ENCODE data around the gene SPNS2.

SPNS2 gene

DNA sequence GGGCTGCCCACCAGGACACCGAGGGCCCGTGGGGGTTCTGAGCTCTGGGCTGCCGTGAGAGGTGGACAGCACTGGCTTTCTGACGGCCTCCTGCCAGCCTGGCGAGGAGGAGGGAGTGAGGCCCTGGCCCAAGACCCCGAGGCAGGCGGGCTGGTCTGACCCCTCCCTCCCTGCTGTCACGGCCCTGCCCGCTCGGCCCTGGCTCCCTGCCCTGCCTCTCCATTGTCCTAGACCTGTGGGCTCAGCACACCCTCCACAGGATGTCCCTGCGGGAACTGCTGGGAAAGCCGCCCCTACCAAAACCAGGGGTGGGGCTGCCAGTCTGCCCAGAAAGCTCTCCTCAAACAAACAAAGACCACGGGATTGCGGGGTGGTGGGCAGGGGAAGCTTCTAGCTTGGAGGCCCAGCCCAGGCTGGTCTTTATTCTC lies 20.7 kb downstream of the SPNS2 start:
- no peak for DNase-seq (ENCODE audit: low read depth in 1 of 2, low spot score in 1 of 2)

DNA sequence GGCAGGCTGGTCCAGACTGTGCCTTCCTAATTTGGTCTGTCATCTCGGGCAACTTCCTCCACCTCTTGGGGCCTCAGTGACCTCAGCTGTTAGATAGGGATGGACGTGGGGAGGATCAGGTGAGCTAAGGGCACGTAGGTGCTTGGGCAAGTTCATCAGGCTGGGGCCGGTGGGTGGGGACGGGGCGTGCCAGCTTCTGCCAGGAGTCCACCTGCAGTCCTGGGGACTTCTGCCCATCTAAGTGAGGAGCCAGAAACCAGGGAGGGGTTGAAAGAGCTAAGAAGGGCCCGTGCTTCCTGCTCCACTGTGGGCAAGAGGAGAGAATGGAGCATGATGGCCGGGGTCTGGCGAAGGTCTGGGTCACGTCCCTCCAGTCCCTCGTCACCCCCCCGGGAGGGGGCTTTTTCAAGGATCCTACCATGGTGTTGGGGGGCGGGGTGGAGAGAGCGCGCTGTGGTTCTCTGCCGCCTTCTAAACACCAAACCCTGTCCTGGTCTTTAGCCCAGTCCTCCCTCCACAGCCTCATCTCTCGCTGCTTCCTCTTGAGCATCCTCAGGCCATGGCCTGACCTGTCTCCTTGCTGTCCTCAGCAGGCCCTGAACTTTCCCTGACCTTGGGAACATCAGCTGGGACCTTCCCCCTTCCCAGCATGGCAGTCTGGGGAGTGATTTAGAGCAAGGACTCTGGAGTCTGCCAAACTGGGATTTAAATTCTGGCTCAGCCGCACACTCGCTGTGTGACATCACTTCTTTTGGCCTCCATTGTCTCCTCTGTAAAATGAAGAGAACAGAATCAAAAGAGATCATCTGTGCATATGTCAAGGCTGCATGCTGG lies 21.6 kb downstream of the SPNS2 start:
- no peak for DNase-seq (ENCODE audit: low read depth in 1 of 2, low spot score in 1 of 2)

DNA sequence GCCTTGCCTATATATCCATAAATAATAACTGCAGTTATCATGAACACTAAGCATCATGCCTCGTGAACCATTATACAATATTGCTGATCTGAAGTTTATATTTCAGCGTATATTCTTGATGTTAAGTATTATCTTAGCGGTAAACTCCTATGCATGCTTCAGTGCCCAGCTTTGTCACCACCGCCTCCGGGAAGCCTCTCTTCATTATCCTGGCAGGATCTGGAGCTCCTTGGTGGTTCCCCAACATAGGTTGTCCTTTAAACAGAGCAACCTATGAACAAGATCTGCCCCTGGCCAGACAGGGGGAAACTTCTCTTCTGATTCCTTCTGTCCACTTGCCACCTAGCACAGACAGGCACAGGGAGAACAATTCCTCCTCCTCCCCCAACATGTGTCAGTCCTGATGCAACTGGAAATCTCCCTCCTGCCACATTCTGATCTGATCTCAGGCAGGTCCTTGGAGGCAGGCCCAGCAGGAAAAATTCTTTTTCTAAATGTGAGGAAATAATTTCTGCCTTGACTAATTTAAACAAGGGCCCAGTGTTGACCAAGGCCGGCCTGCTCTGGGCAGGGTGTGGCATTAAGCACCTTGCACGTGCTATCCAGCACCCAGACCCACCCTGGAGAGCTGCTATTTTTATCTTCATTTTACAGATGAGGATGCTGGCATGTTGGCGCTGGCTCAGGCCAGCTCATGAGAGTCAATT lies 22.4 kb downstream of the SPNS2 start:
- no peak for DNase-seq (ENCODE audit: low read depth in 1 of 2, low spot score in 1 of 2)

DNA sequence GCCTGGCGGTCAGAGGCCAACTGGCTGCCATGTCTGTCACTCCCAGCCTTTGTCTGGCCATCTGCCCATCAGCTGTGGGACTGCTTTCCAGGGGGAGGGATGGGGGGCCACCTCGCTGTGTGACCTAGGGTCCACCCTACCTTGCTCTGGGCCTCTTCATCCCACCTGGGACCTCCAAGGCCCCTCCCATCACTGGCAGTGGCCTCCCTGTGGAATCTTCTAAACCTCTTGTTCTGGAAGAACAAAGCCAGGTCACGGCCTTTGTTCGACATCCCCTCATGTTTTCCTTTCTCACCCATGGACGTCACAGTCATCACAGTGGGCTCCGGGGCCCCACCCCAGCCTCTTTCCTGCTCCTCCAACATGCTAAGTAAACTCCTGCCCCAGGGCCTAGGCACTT lies 24.0 kb downstream of the SPNS2 start:
- DNase-seq (ENCODE audit: low read depth in 1 of 2, low spot score in 1 of 2), result no peak

DNA sequence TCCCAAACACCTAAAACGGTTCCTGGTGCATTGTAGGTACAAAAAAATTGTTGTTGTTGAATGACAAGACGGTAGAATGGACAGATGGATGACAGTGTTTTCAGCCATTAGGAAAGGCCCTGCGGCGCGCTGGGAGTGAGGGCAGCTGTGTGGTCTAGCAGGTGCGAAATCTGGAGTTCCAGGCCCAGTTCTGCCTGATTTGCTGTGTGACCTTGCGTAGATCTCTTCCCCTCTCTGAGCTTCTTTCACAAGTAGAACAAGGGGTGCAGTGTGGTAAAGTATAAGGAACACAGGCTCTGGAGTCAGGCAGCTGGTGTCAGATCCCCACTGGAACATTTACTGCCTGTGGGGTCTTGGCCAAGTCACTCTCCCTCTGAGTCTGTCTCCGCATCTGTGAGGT lies 25.3 kb downstream of the SPNS2 start:
- no peak for DNase-seq (ENCODE audit: low read depth in 1 of 2, low spot score in 1 of 2)

DNA sequence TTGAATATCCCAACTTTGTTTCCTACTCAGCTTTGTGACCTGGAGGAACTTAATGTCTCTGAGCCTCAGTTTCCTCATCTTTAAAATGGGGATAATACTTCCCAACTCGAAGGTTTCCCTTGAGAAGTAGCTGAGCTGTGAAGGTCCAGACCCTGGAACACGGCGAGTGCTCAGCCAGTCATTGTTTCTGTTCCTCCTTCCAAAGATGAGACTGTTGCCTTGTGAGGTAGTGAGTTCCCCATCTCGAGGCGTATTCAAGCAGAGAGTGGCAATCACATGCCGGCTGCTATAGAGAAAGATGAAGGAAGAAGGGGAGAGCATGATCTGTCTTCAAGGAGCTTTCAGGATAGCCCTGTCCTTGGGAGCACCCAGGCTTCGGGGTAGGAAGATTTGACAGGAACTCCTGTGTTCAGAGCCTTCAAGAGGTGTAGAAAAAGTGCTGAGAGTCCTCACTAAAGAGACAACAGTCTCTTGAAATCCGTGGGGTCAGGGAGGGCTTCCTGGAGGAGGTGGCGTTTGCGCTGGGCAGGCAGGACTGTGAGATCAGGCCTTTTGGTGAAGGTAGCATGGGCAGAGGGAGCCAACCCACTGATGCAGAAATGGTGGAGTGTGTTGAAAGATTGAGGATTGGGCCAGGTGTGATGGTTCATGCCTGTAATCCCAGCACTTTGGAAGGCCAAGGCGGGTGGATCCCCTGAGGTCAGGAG lies 27.2 kb downstream of the SPNS2 start:
- no peak for DNase-seq (ENCODE audit: low read depth in 1 of 2, low spot score in 1 of 2)

DNA sequence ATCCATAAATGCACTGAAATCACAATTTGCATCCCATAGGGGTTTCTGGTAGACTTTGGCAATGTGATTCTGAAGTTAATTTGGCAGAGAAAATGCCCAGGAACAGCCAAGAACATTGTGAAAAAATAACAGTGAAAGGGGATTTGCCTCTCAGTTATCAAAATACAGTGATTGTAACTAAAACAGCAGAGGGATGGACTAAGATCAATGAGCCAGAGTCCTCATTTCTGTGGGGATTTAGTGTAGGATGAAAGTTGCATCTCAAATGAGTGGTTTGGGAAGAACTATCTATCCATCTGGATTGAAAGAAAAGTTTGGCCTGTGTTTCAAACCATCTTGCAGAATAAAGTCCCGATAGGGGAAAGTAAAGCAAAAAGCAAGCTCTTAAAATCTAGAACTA lies 28.5 kb downstream of the SPNS2 start:
- DNase-seq (ENCODE audit: low read depth in 1 of 2, low spot score in 1 of 2), result no peak

DNA sequence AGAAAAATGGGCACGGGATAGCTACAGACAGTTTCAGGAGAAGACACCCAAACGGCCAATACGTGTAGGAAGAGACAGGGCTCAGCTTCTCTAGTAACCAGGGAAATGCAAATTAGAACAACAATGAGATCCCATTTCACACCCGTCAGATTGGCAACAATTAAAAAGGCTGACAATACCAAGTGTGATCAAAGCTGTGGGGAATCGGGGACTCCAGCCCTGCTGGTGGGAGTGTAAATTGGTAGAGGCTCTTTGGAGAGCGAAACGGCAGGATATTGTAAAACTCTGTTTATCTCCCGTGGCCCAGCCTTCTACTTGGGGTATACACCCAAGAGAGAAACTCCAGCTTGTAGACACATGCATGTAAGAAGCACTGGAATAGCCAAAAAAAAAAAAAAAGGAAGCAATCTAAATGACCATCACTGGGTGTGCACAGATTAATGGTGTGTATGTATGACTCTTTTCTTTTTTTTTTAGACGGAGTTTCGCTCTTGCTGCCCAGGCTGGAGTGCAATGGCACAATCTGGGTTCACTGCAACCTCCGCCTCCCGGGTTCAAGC lies 29.0 kb downstream of the SPNS2 start:
- DNase-seq (ENCODE audit: low read depth in 1 of 2, low spot score in 1 of 2), result no peak

DNA sequence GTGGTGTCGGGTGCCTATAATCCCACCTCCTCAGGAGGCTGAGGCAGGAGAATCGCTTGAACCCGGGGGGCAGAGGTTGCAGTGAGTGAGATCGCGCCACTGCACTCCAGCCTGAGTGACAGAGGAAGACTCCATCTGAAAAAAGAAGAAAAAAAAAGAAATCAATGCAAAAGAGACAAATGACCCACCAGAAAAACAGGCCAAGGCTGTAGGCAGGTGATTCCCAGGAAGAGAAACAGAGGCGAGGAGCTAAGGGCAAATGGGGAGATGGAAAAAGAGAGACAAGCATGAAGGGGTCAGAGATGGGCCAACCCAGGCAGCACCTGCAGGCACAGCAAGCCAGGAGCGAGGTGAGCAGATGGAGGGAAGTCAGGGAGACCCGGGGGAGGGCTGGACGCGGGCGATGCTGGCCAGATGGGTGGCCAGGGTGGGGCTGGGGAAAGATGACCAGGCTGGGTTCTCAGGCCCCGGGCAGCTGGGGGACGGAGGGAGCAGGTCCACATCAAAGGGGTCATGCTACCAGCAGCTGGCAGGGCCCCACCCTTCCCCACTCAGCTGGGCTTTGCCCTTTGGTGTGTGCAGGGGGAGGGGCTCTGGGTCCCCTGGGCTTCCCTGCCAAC lies 31.0 kb downstream of the SPNS2 start:
- DNase-seq (ENCODE audit: low read depth in 1 of 2, low spot score in 1 of 2), result no peak

DNA sequence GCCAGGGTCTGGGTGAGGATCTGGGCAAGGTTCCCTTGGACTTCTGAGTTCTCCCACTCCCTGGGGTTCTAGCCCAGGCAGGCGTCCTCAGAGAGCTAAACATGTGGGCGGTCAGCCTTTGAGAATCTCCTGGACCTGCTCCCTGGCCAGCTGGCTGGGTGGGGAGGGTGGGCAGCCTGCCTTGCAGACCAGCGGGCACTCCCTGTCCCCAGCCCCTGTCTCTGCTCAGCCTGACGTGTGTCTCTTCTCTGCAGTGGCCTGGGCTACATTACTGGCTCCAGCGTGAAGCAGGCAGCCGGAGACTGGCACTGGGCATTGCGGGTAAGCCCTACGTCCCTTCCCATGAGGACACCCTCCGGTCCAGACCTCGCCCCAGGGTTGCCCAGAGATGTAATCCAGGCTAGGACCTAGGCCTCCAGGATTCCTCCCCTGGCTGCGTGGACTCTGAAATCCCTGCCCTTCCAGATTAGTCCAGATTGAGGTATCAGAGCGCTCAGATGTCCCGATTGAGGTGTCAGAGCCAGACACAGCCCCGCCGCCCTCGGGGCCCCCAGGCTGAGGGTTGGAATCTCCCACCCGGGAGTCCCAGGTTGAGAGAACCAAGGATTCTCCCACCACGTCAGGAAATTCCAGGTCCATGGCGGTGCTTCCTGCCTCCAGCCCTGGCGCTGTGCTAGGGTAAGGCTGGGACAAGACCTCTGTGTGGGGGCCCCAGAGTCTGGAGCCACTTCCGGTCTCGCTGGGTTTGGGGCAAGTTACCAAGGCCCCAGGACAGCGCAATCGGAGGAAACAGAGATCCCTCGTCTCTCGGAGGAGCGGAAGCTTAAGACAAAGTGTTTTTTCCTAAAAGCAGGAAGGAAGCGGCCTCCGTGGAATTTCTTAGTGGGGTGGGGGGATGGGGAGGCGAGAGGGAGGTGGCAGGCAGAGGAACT lies 32.4 kb downstream of the SPNS2 start:
- no peak for DNase-seq (ENCODE audit: low read depth in 1 of 2, low spot score in 1 of 2)

DNA sequence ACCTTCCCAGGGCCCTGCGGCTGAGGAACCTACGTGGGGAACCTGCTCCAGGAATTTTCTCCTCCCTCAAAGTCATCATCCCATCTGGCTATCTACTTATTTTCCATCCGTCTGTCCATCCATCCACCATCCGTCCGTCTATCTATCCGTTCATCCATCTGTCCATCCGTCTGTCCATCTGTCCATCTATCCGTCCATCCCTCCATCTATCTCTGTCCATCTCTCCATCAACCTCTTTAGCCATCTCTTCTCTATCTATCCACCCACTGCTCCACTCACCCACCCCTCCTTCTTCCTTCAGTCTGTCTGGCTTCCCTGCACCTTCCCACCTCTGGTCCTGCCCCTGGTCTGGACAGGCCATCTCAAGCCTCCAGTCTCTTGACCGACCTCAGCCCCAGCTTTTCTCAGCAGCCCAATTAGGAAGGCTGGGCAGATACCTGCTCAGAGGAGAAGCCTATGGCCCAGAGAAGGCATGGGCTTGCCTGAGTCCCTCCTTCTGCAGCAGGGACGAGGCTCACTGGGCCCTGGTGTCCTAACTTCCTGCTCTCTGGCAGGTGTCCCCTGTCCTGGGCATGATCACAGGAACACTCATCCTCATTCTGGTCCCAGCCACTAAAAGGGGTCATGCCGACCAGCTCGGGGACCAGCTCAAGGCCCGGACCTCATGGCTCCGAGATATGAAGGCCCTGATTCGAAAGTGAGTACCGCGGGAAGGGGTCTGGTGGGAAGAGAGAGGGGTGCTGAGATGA lies 33.5 kb downstream of the SPNS2 start:
- no peak for DNase-seq (ENCODE audit: low read depth in 1 of 2, low spot score in 1 of 2)

DNA sequence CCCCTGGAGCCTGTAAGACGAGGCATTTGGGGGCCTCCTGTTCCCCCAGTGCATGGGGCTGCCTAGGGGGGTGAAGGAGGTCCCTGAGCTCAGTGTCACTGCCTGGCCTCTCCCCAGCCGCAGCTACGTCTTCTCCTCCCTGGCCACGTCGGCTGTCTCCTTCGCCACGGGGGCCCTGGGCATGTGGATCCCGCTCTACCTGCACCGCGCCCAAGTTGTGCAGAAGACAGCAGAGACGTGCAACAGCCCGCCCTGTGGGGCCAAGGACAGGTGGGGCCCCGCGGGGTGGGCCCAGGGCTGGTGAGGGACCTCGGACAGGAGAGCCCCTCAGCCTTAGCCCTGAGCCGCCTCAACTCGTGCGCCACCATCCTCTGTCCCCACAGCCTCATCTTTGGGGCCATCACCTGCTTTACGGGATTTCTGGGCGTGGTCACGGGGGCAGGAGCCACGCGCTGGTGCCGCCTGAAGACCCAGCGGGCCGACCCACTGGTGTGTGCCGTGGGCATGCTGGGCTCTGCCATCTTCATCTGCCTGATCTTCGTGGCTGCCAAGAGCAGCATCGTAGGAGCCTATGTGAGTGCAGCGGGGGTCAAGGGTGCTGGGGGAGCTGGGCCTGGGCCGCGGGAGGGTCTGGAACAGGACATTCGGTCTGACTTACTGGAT lies 34.3 kb downstream of the SPNS2 start:
- DNase-seq (ENCODE audit: low read depth in 1 of 2, low spot score in 1 of 2), result no peak

DNA sequence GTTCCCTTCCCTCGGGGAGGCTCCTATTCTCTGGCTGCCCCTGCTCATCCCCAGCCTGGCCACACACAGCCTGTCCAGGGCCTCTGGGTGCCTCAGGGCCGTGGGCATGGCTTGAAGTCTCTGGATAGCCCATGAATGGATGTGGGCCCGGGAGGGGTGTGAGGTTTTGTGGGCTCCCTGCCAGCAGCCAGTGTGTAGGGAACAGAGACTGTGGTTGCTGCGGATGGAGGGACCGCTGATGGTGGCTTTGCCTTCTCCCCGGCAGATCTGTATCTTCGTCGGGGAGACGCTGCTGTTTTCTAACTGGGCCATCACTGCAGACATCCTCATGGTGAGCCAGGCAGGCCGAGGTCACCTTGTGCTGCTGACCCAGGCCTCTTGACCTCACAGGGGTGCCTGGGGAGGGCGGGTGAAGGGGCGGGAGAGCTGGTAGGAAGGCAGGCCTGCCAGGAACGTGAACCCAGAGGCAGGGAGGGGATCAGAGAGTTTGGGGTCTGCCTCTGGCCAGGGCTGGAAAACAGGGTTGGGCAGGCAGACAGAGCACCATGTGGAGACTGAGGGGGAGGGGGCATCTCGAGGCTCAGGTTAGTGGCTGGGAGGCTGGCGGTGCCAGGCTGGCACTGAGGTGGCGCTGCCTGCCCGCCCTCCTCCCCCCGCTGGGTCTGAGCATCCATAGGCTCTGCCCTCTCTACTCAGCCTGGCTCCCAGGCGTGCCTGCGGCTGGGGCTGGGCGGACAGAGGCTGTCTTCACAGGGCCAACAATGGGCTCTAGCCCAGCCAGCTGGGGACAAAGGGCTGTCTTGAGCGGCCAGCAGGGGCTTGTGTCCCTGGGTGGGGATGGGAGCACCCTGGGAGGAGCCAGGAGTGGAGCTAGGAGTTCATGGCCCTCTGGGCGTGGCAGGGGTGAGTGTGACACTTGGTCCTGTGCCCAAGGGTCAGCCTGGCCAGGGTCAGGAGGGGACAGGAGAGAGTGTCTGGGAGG lies 35.1 kb downstream of the SPNS2 start:
- DNase-seq (ENCODE audit: low read depth in 1 of 2, low spot score in 1 of 2), result no peak

DNA sequence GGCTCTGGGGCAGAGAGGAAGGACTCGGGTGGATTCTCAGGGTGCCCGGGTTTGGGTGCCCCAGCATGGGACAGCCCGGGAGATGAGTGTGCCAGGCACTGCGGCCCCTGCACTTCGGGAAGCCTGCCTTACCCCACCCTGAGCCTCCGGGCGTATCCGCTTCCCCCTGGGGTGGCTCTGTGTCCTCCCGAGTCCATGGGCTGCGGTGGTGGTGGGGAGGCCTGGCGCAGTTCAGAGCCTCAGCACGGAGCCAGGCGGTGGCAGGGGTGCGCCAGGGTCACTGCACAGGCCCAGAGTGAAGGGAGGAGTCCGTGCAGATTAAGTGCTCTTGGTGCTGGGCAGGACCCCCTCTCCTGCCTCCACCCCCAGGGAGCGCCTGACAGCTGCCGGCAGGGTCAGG lies 35.8 kb downstream of the SPNS2 start:
- DNase-seq (ENCODE audit: low read depth in 1 of 2, low spot score in 1 of 2), result no peak

DNA sequence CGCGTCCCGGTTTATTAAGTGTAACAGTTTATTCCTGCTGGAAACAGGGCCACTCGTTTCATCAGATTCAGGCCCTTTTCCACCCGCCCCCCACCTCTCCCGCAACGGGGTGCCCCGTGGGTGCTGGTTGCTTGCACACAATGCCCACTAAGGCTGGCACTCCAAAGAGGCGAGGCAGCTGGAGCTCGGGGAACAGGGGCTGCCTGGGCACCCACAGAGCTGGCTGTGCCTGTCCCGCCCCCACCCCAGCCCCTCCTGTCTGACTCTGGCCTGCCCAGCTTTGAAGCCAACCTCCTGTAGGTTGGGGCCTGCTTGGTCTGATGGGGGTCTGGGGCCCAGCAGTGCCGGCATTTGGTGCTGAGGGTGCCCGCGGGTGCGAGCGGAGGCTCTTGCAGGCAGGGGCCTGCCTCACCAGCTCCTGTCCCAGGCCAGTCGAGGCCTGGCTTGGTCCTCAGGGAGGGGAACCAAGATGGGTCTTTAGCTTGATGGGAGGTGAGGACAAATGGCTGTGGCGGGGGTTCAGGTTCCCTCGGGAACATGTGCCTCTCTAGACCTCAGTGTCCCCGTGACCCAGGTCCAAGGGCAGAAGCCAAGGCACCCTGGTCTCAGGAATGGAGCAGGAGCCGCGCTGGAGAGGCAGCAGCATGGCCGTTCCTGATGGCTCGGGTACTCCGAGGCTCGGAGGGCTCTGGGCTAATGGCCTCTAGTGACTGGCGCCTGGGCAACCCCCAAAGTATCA lies 36.4 kb downstream of the SPNS2 start:
- DNase-seq (ENCODE audit: low read depth in 1 of 2, low spot score in 1 of 2), result no peak

DNA sequence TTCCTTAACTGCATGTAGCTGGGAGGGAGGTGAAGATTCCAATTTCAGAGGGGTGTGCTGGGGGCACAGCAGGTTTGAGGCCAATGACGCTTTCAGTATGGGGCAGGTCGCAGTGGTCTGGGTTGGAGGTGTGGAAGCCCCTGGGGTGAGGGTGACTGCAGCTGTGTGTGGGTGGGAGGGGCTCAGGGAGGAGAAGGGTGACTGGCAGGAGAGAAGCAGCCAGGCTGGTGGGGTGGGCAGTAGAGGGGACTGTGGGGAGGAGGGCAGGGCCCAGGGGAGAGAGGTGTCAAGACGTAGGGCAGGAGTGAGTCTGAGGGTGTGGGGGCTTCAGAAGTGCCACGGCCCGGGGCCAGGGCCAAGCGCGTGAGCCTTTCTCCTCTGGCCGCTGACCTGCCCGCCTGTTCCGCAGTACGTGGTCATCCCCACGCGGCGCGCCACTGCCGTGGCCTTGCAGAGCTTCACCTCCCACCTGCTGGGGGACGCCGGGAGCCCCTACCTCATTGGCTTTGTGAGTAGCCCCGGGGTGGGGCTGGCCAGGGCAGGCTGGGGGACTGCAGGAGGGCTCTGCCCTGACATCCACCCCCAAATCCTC lies 37.1 kb downstream of the SPNS2 start:
- no peak for DNase-seq (ENCODE audit: low read depth in 1 of 2, low spot score in 1 of 2)

DNA sequence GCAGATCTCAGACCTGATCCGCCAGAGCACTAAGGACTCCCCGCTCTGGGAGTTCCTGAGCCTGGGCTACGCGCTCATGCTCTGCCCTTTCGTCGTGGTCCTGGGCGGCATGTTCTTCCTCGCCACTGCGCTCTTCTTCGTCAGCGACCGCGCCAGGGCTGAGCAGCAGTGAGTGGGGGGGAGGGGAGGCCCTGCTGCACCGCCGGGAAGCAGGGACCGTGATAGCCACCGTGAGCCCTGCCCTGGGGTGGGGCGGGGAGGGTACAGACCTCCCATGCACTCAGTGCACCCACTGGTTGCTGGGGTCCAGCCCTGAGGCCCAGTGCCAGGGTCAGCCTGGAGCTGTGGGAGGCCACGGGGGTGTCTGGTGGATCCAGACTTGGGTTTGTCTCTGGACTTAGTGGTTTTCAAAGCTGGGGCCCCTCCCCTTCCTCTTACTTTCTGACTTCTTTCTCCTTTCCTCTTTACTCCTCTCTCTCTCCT lies 37.6 kb downstream of the SPNS2 start:
- no peak for DNase-seq (ENCODE audit: low read depth in 1 of 2, low spot score in 1 of 2)
